Sigmoid colon (tissue), 4 donors: ENCODE results near the gene TFEB.

Experiments used
- CTCF ChIP-seq, 4 experiments: fragments of 450-650 bp in 3 of 4; fragments of 200-600 bp in 1 of 4; IDR thresholded peaks; one replicate each; pipeline ENCODE4 v1.5.1; 2016 to 2019; ENCODE audit warnings: antibody characterized with exemption in 4 of 4, mild to moderate bottlenecking in 3 of 4, moderate library complexity in 2 of 4
- POLR2A ChIP-seq, 2 donors: fragments of 450-650 bp; IDR thresholded peaks; one replicate each; pipeline ENCODE4 v1.6.1; 2016; ENCODE audit warnings: antibody characterized with exemption in 2 of 2, mild to moderate bottlenecking in 2 of 2, moderate library complexity in 2 of 2
- POLR2AphosphoS5 ChIP-seq, 4 donors: sonication (generic); formaldehyde crosslinking; IDR thresholded peaks; one replicate each; pipeline ENCODE4 v1.6.1; 2017; ENCODE audit warnings: antibody characterized with exemption in 4 of 4

GRCh38 chr6:41724228-41724580 is 11.2 kb downstream of the TFEB start:
- TF ChIP-seq CTCF (IDR thresholded peaks at IDR 0.05): no peak
- TF ChIP-seq POLR2AphosphoS5 (IDR thresholded peaks at IDR 0.05): no peak
- TF ChIP-seq POLR2A (IDR thresholded peaks at IDR 0.05): no peak
